VCaP (cell line): Measurements from ENCODE around the gene ZNF331.

Experiments
- H3K27ac ChIP-seq: fragments of 450-650 bp; 2 replicates; pipeline ENCODE4 v1.5.1; 2017
- CTCF ChIP-seq: fragments of 450-650 bp; conservative IDR thresholded peaks from 2 replicates; pipeline ENCODE4 v1.5.1; 2017; ENCODE audit warnings: mild to moderate bottlenecking, moderate library complexity

Gene ZNF331

GRCh38 chr19:53518121-53518520 is 19.8 kb upstream of the ZNF331 start:
- peak overlapping the region; percentile 100 for H3K27ac ChIP-seq
- TF ChIP-seq CTCF: no peak

DNA sequence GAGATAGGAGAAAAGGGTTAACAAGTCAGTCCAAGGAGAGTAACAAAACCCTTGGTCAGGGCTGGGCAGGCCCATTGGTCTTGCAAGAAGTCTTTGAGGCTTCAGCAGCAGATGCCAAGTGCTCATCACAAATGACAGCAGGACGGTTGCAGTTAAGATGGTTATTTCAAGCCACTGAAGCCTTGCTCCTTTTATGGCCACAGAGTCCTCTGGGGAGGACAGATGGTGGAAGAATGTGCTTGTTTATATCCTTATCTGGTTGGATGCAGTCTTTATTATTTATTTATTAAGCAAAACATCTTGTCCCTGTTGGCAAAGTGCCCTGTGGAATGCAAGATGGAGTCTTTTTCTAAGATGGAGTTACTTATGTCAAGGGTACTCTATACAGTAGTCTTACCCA is 19.2 kb upstream of the ZNF331 start:
- no peak for TF ChIP-seq CTCF
- H3K27ac ChIP-seq: peak overlapping the region; percentile 100

- no peak for TF ChIP-seq CTCF
- peak overlapping the region; percentile 100 for H3K27ac ChIP-seq
Measured at GRCh38 chr19:53519446-53519845, 18.5 kb upstream of the ZNF331 start.

DNA sequence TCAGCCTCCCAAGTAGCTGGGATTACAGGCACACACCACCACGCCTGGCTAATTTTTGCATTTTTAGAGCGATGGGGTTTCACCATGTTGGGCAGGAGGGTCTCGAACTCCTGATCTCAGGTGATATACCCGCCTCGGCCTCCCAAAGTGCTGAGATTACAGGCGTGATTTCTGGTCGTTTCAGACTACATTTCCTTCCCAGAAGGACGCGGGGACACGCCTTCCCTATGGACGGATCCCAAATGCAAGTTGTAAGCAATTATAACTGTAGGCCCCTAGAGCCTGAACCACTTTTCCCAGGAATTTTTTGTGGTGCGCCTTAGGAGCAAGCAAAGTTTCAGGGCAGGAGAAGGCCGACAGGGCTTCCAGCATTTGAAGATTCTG is 17.8 kb upstream of the ZNF331 start:
- H3K27ac ChIP-seq: peak overlapping the region; percentile 100
- no peak for TF ChIP-seq CTCF

DNA sequence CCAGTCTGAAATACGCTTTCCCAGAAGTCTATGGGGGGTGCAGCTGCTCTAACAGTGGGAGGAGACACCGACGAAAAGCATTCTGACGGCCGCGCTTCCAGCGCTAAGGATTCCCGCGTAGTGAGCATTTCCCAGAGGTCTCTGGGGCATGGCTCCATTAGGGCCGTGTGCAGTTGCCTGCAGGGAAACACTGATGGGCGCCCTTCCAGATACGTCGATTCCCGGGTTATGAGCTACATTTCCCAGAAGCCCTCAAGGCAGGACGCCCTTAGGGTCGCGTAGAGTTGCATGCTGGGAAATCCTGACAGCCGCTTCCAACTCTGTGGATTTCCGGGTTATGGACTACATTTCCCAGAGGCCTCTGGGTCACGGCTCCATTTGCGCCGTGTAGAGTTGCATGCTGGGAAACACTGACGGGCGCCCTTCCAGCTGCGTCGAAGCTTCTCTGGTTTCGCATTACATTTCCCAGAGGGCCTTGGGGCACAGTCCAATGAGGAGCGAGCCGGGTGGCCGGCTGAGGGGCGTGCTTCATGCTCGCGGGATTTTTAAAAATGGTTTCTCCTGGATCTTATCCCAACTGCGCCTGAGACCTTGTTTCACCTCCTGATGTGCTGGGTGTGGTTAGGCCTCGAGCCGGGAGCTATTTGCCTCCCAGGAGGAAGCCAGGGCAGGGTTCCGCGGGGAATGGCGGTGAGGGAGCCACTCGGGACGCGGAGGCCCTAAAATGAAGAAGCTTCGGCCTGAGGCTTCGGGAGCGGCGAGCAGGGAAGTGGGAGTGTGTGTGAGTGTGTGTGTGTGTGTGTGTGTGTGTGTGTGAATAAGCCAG is 17.2 kb upstream of the ZNF331 start:
- peak overlapping the region; percentile 100 for H3K27ac ChIP-seq
- no peak for TF ChIP-seq CTCF

- H3K27ac ChIP-seq: peak overlapping the region; percentile 100
- TF ChIP-seq CTCF: no peak
Measured at GRCh38 chr19:53521373-53522202, 16.4 kb upstream of the ZNF331 start.

- TF ChIP-seq CTCF: no peak
- no peak overlapping the region for H3K27ac ChIP-seq
Measured at GRCh38 chr19:53525922-53526321, 12.0 kb upstream of the ZNF331 start.
